HEK293 (cell line): ENCODE data around the gene ZFP36L1.

Experiments
- CTCF ChIP-seq: fragments of 450-650 bp; formaldehyde crosslinking; IDR thresholded peaks from 2 replicates; pipeline ENCODE4 v1.5.1; 2016; ENCODE audit warnings: missing biosample characterization, missing genetic modification characterization
- ZBTB49 ChIP-seq: fragments of 450-650 bp; formaldehyde crosslinking; IDR thresholded peaks from 2 replicates; pipeline ENCODE4 v1.5.1; 2016; ENCODE audit warnings: missing biosample characterization, missing genetic modification characterization, low read depth
- ZBTB6 ChIP-seq: fragments of 450-650 bp; formaldehyde crosslinking; IDR thresholded peaks from 2 replicates; pipeline ENCODE4 v1.5.1; 2017; ENCODE audit warnings: missing biosample characterization, missing genetic modification characterization
- ZNF121 ChIP-seq: fragments of 450-650 bp; formaldehyde crosslinking; IDR thresholded peaks from 2 replicates; pipeline ENCODE4 v1.5.1; 2016; ENCODE audit warnings: missing biosample characterization, missing genetic modification characterization
- ZNF18 ChIP-seq: fragments of 450-650 bp; formaldehyde crosslinking; IDR thresholded peaks from 2 replicates; pipeline ENCODE4 v1.5.1; 2016; ENCODE audit warnings: missing biosample characterization, missing genetic modification characterization
- ZNF354C ChIP-seq: fragments of 450-650 bp; formaldehyde crosslinking; IDR thresholded peaks from 2 replicates; pipeline ENCODE4 v1.5.1; 2016; ENCODE audit warnings: missing biosample characterization, missing genetic modification characterization, low read depth, borderline replicate concordance
- ZNF639 ChIP-seq: fragments of 450-650 bp; formaldehyde crosslinking; IDR thresholded peaks from 2 replicates; pipeline ENCODE4 v1.5.1; 2016; ENCODE audit warnings: missing biosample characterization, missing genetic modification characterization
- ZNF785 ChIP-seq: fragments of 450-650 bp; formaldehyde crosslinking; IDR thresholded peaks from 2 replicates; pipeline ENCODE4 v1.5.1; 2016; ENCODE audit warnings: missing biosample characterization, missing genetic modification characterization
- TF ChIP-seq, protein P1 (sequence below): sonication (generic); formaldehyde crosslinking; IDR thresholded peaks from 2 replicates; pipeline ENCODE4 v1.8.1; 2022; ENCODE audit warnings: mild to moderate bottlenecking, moderate library complexity, missing genetic modification reagents
- TF ChIP-seq, protein P2 (sequence below): fragments of 450-650 bp; formaldehyde crosslinking; IDR thresholded peaks from 2 replicates; pipeline ENCODE4 v1.5.1; 2016; ENCODE audit warnings: missing biosample characterization, missing genetic modification characterization

DNA sequence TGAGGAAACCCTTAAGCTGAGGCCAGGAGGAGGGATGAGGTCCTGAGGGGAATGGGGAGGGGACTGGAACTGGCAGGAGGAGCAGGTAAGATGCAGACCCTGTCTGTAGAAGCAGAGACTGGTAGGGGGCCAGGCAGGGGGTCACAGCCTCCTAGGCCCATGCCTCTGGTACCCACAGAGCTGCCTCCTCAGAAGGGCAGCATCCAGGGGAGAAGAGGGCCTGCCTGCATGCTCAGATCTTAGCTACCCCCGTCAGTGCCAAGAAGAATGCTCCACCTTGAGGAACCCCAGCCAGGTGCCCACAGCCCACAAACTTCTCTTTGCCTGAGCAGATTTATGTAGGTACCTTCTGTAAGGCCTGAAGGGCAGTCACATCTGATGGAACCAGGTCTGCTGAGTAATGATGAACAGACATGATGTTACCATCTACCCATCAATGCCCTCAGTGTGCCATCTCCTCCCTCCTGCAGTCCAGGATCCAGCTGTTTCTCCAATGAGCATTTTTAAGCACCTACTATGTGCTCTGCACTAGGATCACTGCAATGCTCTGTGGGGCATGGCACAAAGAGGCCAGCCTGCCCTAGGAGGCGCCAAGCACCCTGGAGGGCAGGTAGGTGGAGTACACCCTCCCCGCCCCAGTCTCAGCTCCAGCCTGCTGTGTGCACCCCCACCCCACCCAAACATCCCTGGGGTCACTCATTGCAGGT is 24.8 kb upstream of the ZFP36L1 start:
- TF ChIP-seq ZNF785 (no peak), ZBTB49 (tag by site-specific recombination) (no peak), ZNF121 (tag by site-specific recombination) (no peak), CTCF (tag by site-specific recombination) (no peak), ZNF354C (tag by site-specific recombination) (no peak), ZNF18 (tag by site-specific recombination) (no peak), ZBTB6 (tag by site-specific recombination) (no peak), ZNF639 (tag by site-specific recombination) (no peak)
- TF ChIP-seq, protein P1, sequence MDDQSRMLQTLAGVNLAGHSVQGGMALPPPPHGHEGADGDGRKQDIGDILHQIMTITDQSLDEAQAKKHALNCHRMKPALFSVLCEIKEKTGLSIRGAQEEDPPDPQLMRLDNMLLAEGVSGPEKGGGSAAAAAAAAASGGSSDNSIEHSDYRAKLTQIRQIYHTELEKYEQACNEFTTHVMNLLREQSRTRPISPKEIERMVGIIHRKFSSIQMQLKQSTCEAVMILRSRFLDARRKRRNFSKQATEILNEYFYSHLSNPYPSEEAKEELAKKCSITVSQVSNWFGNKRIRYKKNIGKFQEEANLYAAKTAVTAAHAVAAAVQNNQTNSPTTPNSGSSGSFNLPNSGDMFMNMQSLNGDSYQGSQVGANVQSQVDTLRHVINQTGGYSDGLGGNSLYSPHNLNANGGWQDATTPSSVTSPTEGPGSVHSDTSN (CRISPR knock-in tag): no peak
- TF ChIP-seq, protein P2, sequence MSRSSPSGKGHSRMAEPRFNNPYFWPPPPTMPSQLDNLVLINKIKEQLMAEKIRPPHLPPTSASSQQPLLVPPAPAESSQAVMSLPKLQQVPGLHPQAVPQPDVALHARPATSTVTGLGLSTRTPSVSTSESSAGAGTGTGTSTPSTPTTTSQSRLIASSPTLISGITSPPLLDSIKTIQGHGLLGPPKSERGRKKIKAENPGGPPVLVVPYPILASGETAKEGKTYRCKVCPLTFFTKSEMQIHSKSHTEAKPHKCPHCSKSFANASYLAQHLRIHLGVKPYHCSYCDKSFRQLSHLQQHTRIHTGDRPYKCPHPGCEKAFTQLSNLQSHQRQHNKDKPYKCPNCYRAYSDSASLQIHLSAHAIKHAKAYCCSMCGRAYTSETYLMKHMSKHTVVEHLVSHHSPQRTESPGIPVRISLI (tag by site-specific recombination): no peak
